ENCODE data around the gene SYNM.

SYNM gene

GRCh38 chr15:99104788-99105513 is at the start of gene SYNM:
SYNM (plus strand) TSS chr15:99105080; CDS start chr15:99105200, 120 bp downstream.
- no peak for TF ChIP-seq GATA2 (IDR thresholded peaks at IDR 0.05; ENCODE audit: low read depth, low read length)
- no peak for TF ChIP-seq GATA3 (IDR thresholded peaks at IDR 0.05; ENCODE audit: low read depth, low read length)

GRCh38 chr15:99055555-99056134 is 49.2 kb upstream of the SYNM start:
- TF ChIP-seq GATA3 (IDR thresholded peaks at IDR 0.05; ENCODE audit: low read depth, low read length) (no peak), GATA2 (IDR thresholded peaks at IDR 0.05; ENCODE audit: low read depth, low read length) (no peak)

GRCh38 chr15:99057020-99057419 is 47.9 kb upstream of the SYNM start:
- TF ChIP-seq GATA3 (IDR thresholded peaks at IDR 0.05; ENCODE audit: low read depth, low read length) (no peak), GATA2 (IDR thresholded peaks at IDR 0.05; ENCODE audit: low read depth, low read length) (no peak)

- TF ChIP-seq GATA2 (IDR thresholded peaks at IDR 0.05; ENCODE audit: low read depth, low read length) (no peak), GATA3 (IDR thresholded peaks at IDR 0.05; ENCODE audit: low read depth, low read length) (no peak)
These were observed 47.0 kb upstream of the SYNM start for GRCh38 chr15:99057697-99058420.

- TF ChIP-seq GATA3 (IDR thresholded peaks at IDR 0.05; ENCODE audit: low read depth, low read length) (no peak), GATA2 (IDR thresholded peaks at IDR 0.05; ENCODE audit: low read depth, low read length) (no peak)
These were observed 46.4 kb upstream of the SYNM start for GRCh38 chr15:99058421-99058870.

GRCh38 chr15:99059010-99059981 is 45.6 kb upstream of the SYNM start:
- TF ChIP-seq GATA2 (IDR thresholded peaks at IDR 0.05; ENCODE audit: low read depth, low read length) (no peak), GATA3 (IDR thresholded peaks at IDR 0.05; ENCODE audit: low read depth, low read length) (no peak)

- TF ChIP-seq GATA2 (IDR thresholded peaks at IDR 0.05; ENCODE audit: low read depth, low read length), result no peak
- TF ChIP-seq GATA3 (IDR thresholded peaks at IDR 0.05; ENCODE audit: low read depth, low read length), result no peak
These were observed 42.7 kb upstream of the SYNM start for GRCh38 chr15:99062226-99062625.

GRCh38 chr15:99068186-99068585 is 36.7 kb upstream of the SYNM start:
- no peak for TF ChIP-seq GATA2 (IDR thresholded peaks at IDR 0.05; ENCODE audit: low read depth, low read length)
- no peak for TF ChIP-seq GATA3 (IDR thresholded peaks at IDR 0.05; ENCODE audit: low read depth, low read length)

GRCh38 chr15:99070208-99070607 is 34.7 kb upstream of the SYNM start:
- TF ChIP-seq GATA3 (IDR thresholded peaks at IDR 0.05; ENCODE audit: low read depth, low read length) (no peak), GATA2 (IDR thresholded peaks at IDR 0.05; ENCODE audit: low read depth, low read length) (no peak)

GRCh38 chr15:99071091-99071680 is 33.7 kb upstream of the SYNM start:
- TF ChIP-seq GATA2 (IDR thresholded peaks at IDR 0.05; ENCODE audit: low read depth, low read length) (no peak), GATA3 (IDR thresholded peaks at IDR 0.05; ENCODE audit: low read depth, low read length) (no peak)

- TF ChIP-seq GATA2 (IDR thresholded peaks at IDR 0.05; ENCODE audit: low read depth, low read length) (no peak), GATA3 (IDR thresholded peaks at IDR 0.05; ENCODE audit: low read depth, low read length) (no peak)
These were observed 31.7 kb upstream of the SYNM start for GRCh38 chr15:99073008-99073717.

GRCh38 chr15:99074446-99074845 is 30.4 kb upstream of the SYNM start:
- no peak for TF ChIP-seq GATA2 (IDR thresholded peaks at IDR 0.05; ENCODE audit: low read depth, low read length)
- TF ChIP-seq GATA3 (IDR thresholded peaks at IDR 0.05; ENCODE audit: low read depth, low read length), result no peak

- TF ChIP-seq GATA3 (IDR thresholded peaks at IDR 0.05; ENCODE audit: low read depth, low read length) (no peak), GATA2 (IDR thresholded peaks at IDR 0.05; ENCODE audit: low read depth, low read length) (no peak)
These were observed 28.8 kb upstream of the SYNM start for GRCh38 chr15:99076109-99076508.
